HG02642 (cell line): Measurements from ENCODE around the gene CLEC16A.

Source experiments
- ATAC-seq: cut with Tn5 transposase; IDR thresholded peaks from one replicate; pipeline ENCODE4 v1.9.1; 2021; ENCODE audit warnings: mild to moderate bottlenecking; ENCODE audit not compliant: unreplicated experiment, poor library complexity

CLEC16A gene

DNA sequence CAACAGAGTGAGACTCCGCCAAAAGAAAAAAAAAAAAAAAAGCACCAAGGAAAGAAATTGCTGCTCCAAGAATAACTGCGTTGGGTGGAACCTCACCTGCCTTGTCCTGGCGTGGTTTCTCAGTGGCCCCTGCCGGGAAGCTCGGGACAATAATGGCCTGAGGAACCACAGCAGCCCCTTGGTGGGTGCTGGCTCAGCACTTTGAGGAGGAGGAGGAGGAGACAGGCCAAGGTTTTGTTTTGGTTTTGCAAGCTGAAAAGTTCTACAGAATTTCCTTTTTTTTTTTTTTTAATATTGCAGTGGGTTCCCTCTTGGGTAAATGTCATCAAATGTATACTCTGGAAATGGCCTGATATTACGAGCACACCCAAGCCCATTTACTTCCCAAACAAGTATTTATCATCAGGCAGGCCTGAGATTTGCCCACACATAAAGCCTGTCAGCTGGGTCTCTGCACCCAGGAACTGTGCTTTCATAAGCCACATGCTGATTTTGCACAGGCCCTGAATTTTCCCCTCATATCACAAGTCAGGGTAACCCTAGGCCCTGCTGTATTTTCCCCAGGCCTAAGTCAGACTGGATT is 233.3 kb downstream of the CLEC16A start:
- no peak for ATAC-seq

DNA sequence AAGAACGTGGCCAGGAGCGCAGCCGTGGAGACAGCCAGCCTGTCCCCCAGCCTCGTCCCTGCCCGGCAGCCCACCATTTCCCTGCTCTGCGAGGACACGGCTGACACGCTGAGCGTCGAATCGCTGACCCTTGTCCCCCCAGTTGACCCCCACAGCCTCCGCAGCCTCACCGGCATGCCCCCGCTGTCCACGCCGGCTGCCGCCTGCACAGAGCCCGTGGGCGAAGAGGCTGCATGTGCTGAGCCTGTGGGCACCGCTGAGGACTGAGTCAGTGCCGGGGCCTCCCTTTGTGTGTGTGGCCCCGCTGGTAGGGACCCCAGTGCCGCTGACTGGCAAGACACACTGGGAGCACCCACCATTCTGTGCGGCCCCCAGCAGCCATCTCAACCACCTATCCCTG is 234.1 kb downstream of the CLEC16A start:
- no peak for ATAC-seq

DNA sequence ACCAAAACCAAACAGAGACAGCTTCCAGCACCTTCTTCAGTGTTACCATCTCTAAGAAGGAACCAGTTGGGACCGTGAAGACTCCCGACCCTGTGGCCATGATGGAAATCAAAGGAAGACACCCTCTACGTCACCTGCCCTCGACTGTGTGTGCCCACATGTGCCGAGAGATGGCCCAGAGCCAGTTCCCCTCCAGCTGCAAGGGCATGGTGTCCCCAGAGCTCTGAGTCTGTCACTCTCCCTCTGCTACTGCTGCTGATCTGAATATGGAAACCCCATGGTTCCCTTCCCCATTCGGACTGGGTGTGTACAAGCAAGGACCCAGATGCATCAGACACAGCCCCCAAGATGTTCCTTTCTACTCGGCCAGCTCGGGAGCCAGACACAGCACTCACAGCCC is 235.2 kb downstream of the CLEC16A start:
- no peak for ATAC-seq

DNA sequence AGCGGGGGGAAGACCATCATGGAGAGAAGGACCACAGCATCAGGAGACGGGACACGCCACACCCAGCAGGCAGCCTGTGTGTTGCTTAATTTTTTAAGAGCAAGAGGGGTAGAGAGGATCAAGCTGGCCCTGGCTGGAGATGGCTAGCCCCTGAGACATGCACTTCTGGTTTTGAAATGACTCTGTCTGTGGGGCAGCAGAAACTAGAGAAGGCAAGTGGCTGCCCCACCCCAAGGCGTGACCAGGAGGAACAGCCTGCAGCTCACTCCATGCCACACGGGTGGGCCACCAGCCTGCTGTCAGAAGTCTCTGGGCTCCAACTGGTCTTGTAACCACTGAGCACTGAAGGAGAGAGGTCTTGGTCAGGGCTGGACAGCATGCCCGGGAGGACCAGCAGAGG is 236.1 kb downstream of the CLEC16A start:
- ATAC-seq = no peak

DNA sequence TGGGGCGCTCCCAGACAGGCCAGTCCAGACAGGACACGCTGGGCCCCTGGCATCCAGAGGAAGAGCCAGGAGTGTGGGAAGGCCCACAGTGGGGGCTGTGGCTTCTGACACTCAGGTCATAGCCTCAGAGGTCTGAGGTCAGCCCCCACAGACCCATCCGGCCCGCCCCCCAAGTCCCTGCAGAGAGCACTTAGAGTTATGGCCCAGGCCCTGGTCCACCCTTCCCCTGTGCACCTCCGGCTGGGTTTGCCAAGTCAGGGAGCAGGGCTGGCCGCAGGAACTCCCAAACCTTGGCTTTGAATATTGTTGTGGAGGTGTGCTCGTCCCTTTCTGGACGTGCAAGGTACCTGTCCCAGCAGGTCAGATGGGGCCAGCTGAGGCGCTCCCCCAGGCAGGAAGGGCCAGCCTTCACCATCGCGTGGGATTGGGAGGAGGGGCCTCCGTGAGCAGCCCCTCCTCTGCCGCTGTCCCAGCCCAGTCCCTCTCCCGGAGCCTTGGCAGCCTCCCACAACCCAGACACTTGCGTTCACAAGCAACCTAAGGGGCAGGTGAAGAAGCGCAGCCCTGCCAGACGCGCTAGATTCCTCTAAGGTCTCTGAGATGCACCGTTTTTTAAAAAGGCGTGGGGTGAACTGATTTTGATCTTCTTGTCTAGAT is 237.0 kb downstream of the CLEC16A start:
- ATAC-seq = no peak

DNA sequence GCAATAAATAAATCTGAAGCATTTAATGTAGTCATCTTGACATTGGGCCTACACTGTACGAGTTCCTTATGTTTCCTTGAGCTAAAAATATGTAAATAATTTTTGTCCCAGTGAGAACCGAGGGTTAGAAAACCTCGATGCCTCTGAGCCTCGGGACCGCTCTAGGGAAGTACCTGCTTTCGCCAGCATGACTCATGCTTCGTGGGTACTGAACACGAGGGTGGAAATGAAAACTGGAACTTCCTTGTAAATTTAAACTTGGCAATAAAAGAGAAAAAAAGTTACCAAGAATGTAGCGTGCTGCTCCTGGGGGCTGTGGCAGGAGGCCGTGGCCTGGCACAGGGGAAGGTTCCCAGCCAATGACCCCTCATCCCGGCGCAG is 237.5 kb downstream of the CLEC16A start:
- ATAC-seq = no peak

DNA sequence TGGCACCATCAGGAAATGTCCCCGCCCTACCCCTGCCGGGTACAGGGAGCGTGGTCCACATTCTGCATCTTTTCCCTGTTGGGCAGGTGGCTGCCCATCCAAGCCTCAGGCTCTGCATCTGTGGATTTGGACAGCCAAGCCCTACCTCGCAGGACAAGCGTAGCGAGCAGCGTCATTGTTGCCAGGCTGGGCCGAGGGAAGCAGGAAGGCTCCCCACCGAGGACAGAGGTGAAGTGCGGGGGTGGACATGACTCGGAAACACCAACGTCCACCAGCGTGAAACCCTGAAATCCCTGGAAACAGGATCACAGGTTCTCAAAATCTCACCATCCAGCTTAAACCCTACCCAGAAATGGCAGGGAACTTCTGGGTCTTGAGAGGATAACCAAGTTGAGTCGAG is 238.0 kb downstream of the CLEC16A start:
- no peak for ATAC-seq

DNA sequence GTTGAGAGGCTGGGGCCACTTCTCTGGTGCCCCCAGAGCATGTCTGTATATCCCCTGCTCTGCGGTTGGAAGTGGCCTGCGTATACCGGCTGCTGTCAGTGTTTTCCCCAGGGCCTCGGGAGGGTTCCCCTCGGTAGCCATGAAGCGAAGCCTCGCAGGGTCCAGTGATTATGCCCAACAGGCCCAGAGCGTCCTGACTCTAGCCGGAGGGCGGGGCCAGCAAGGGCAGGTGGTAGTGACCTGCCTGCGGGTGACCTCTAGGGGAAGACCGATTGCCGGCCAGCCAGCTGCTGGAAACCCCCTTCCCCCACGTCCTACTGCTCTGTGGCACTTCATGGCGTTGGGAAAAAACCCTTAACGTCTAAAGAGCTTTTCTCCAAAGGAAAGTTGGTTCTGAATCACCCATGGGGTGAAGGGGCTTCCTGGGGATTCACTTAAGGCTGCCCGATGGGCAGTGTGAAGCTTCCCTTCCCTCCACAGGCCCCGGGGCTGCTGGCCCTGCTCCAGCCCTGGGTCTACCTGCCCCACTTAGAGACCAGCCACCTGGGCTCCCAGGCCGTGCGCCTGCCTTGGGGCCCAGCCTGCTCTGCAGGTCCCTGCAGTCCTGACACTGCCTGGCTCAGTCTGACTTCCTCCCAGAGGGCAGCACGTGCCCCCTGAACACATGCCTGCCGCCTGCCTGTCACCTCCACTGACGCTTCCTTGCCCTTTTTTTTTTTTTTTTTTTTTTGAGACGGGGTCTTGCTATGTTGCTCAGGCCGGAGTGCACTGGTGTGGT is 238.9 kb downstream of the CLEC16A start:
- ATAC-seq = peak; percentile 49

DNA sequence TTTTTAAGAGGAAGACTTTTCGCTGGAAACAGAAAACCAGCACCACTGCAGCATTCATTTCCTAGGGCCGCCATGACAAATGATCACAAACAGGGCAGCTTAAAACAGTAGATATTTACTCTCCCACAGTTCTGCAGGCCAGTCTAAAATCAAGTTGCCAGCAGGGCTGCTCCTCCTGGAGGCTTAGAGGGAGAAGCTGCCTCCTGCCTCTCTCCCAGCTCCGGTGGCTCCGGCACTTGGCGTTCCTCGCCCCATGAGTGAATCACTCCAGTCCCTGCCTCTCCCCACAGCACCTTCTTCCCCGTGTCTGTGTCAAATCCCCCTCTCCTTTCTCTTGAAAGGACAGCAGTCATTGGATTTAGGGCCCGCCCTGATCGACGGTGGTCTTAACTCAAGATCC is 239.6 kb downstream of the CLEC16A start:
- no peak for ATAC-seq

DNA sequence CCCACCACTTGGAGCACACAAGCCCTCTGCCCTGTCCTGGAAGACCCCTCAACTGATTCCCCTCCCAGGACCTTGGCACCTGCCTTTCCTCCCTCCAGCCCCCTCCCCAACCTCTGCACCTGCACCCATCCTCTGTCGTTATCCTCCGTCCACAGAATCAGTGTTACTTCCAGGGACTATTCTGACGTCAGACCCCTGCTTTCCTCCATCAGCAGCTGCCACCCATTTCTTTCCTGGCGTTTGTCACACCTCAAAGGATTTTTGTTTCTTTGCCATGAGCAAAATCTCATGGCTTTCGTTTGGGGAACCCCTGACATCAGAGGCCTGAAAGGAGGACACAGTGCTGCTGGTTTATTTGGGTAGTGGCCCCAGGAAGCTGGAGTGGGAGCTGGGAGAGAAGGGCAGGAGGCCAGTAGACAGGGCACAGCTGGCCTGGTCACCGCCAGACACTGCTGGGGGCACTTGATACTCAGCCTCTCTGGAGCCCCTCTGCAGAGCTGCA is 243.2 kb downstream of the CLEC16A start:
- ATAC-seq = no peak

DNA sequence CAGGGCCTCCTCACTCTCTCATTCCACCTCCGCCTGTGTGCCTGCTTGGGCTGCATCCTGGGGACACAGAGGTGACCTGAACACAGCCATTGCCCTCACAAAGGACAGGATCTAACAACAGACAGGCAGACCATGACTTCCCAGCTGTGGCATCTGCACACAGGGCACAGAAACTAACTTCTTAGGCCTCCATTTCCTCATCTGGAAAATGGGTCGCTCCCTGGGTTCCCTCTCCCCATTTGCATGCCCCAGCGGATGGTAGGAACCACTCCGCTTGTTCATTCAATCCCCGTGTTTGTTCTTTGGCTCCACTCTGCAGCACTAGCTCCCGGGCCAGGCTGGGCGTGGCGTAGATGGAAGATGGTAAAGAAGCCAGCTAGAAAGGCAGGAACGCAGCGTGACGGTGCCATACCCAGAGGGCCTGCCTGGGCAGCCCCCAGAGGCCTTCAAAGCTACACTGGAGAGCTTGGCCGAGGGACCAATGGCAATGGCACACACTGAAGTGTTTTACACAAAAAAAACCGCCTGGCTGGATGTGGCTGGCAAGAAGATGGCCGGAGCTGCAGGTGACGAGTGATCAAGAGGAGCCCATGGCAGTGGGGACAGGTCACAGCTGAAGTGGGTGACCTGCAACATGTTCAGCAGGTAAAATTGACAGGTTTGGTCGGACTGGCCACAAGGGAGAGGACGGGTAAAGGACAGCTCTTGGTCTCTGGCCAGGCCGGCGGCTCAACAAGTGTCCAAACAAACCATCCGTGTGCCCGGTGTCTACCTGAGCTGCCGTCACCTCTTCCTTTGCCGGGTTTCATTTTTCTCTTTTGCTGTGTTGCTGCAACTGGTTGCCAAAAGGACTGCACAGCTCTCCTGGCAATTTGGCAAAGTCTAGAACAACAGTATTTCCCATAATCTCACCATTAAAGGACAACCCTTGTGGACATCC is 244.7 kb downstream of the CLEC16A start:
- ATAC-seq = no peak

DNA sequence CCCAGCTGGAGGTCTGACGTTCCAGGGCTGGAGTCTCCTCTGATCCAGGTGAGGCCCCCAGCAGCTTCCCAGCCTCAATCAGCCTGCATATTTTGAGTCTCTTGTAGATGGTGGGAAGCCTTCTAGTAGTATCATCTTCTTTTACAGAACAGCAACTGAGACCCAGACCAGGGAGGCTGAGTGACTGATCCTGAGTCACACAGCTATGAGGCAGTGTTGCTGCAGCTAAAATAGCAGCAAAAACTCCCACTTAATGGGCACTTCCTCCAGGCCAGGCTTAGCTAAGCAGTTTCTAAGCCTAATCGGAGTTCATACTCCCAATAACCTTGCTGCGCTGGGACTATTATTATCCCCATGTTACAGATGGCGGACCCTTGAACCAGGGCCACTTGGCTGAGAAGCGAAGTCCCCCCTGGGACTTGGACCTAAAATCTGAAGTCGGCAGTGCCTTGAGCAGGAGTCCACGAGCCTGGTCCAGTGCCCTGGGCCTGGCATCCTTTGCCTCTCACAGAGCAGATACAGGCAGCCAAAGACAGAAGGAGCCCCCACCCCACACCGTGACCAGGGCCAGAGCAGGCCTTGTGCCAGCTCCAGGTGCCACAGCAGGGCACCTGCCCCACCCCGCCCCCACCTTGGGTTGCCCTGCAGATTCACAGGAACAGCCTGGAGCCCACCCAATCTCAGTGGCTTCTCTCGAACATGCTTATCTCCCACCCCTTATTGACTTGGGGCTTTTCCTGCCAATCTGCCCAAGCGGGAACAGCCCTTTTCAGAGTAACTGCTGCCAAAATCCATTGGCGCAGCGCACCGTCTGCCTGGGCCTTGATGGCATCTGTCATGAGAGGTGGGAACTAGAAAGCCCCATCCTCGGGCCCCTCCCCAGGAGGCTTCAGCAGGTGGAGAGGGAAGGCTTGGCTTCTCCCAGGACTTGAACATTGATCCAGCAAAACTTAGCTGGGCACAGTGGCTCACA is 246.5 kb downstream of the CLEC16A start:
- ATAC-seq = no peak

DNA sequence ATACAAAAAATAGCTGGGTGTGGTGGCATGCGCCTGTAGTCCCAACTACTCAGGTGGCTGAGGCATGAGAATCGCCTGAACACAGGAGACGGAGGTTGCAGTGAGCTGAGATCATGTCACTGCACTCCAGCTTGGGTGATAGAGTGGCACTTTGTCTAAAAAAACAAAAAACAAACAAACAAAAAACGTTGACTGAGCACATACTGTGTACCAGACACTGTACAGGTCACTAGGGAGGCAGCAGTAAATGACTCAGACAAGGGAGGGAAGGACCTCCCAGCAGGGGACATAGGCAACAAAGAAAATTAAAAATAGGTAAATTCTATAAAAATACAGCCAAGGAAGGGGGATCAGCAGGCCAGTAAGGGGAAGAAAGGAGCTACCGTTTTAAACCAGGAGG is 247.3 kb downstream of the CLEC16A start:
- ATAC-seq = no peak

DNA sequence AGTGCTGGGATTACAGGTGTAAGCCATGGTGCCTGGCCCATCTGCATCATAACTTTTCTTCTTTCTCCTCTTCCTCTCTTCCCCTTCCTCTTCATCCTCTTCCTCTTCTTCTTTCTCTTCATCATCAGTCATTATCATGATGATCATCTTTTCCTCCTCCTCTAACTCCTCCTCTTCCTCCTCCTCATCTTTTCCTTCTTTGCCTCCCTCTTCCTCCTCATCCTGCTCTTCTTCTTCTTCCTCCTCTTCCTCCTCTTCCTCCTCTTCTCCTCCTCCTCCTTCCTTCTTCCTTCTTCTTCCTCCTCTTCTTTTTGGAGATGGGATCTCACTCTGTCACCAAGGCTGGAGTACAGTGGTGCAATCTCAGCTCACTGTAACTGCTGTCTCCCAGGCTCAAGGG is 249.1 kb downstream of the CLEC16A start:
- no peak for ATAC-seq

DNA sequence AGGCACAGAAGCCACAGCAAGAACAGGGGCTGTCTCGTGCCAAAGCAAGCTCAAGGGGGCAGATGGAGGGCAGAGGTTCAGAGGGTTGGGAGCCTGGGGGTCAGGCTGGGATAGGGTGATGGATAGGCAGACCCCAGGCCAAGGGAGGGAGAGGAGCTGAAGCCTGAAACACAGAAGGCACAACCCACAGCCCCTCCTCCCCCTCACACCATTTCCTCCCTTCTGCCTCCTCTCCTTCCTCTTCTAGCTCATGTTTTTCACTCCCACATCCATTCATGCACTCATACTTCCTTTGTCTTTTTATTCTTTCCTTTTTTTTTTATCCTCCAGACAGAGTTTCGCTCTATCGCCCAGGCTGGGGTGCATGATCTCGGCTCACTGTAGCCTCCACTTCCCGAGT is 250.5 kb downstream of the CLEC16A start:
- ATAC-seq = no peak

DNA sequence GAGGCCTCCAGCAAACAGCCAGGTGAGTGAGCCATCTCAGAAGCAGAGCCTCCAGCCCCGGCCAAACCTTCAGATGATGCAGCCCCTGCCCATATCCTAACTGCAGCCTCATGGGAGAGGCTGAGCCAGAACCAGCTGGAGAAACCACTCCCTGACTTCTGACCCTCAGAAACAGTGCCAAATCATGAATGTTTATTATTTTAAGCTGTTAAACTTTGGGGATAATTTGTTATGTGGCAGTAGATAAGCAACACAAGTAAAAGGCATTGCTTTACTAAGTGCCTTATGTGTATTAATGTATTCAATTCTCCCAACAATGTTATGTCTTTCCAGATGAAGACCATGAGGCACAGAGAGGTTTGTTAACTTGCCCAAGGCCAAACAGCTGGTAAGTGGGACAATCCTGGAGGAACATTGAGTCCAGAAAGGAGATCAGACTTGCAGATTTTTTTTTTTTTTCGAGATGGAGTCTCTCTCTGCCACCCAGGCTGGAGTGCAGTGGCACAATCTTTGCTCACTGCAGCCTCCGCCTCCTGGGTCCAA is 252.0 kb downstream of the CLEC16A start:
- ATAC-seq = no peak

DNA sequence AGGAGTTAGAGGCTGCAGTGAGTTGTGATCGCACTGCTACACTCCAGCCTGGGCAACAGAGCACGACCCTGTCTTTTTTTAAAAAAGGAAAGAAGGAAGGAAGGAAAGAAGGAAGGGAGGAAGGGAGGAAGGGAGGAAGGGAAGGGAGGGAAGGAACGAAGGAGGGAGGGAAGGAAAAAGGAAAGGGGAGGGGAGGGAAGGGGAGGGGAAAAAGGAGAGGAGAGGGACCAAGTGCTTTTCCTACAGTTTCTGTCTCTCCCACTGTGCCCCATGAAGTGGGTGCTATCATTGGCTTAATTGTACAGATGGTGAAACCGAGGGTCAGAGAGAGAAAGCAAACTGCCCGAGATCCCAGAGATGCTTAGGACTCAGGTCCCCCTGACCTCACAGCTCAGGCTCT is 254.0 kb downstream of the CLEC16A start:
- no peak for ATAC-seq

DNA sequence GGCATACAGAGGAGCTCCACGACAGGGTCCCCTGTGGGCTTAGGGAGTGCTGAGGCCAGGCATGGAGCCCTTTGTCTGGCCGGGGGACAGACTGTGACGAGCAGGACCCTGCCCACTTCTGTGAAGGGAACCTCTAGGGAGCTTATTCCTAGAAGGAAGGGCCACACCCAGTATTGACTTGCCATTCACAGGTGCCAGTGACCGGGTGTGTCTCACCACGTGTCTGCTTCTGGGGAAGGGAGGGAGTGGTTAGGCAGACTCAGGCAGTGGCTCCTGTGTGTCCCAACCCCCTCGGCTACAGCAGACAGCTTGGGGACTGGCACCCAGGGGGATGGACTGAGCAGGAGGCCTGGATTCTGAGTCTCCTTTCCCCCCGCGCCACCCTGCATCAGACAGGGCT is 254.5 kb downstream of the CLEC16A start:
- no peak for ATAC-seq

DNA sequence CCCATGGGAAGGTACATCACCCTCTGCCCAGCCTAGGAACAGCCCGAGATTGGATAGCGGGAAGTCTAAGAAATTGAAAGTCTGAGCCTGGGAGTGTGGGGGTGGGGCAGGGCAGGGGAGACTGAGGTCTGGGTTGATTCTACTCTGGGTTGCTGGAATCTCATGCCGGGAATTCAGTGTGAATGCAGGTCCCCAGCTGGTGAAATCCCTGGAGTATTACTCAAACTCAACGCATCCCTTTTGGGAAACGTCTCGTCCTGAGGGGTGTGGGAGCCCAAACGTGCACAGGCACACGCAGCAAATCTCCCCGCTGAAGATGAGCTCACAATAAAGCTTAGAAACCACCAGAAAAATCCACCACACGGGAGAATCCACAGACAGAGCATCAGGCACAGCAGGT is 256.2 kb downstream of the CLEC16A start:
- no peak for ATAC-seq
